HepG2 (cell line): ENCODE results near the gene EPM2AIP1. TPM values are rescaled to one million over a fixed set of nuclear protein-coding genes. Genes with fewer than 3 reads are reported as not detected.

Experiments used
- DNMT1 ChIP-seq: sonication (generic); formaldehyde crosslinking; IDR thresholded peaks from 2 replicates; pipeline ENCODE4 v1.5.1; 2020; ENCODE audit warnings: mild to moderate bottlenecking, missing genetic modification reagents
- ETV6 ChIP-seq: sonication (generic); formaldehyde crosslinking; conservative IDR thresholded peaks from 2 replicates; pipeline ENCODE4 v1.4.0; 2020; ENCODE audit warnings: missing genetic modification reagents
- GABPB1 ChIP-seq: IDR thresholded peaks from 2 replicates; pipeline ENCODE4 v1.6.1; 2016; ENCODE audit warnings: mild to moderate bottlenecking, missing genetic modification reagents, moderate library complexity, missing compliant biosample characterization
- JUND ChIP-seq: sonication (generic); formaldehyde crosslinking; IDR thresholded peaks from 2 replicates; pipeline ENCODE4 v1.8.0; 2022; ENCODE audit warnings: mild to moderate bottlenecking, missing genetic modification reagents
- KMT2B ChIP-seq: IDR thresholded peaks from 2 replicates; pipeline ENCODE4 v1.6.1; 2016; ENCODE audit warnings: missing genetic modification reagents, missing compliant biosample characterization
- LCORL ChIP-seq, 2 experiments: fragments of 450-650 bp in 1 of 2; sonication (generic) in 1 of 2; formaldehyde crosslinking in 1 of 2; IDR thresholded peaks; 2 replicates each; pipeline versions ENCODE4 v1.5.0 to v1.6.1; 2017 to 2020; ENCODE audit warnings: antibody characterized with exemption in 1 of 2, missing genetic modification reagents in 1 of 2
- MTA1 ChIP-seq: sonication (generic); formaldehyde crosslinking; IDR thresholded peaks from 2 replicates; pipeline ENCODE4 v1.4.0; 2020; ENCODE audit warnings: missing genetic modification reagents, mild to moderate bottlenecking, borderline replicate concordance
- NFATC3 ChIP-seq: sonication (generic); formaldehyde crosslinking; IDR thresholded peaks from 2 replicates; pipeline ENCODE4 v1.5.1; 2020; ENCODE audit warnings: mild to moderate bottlenecking, missing genetic modification reagents
- NR1H2 ChIP-seq: sonication (generic); formaldehyde crosslinking; IDR thresholded peaks from 2 replicates; pipeline ENCODE4 v1.8.1; 2022; ENCODE audit warnings: low read depth, missing genetic modification reagents, borderline replicate concordance
- POLR2A ChIP-seq, 2 experiments: IDR thresholded peaks; 2 replicates each; pipeline ENCODE4 v1.6.1; 2011; ENCODE audit warnings: low read depth in 2 of 2, low read length in 2 of 2, mild to moderate bottlenecking in 1 of 2, moderate library complexity in 1 of 2; ENCODE audit not compliant: insufficient read depth in 1 of 2
- RFX3 ChIP-seq: IDR thresholded peaks from 2 replicates; pipeline ENCODE4 v1.6.1; 2016; ENCODE audit warnings: missing biosample characterization, missing genetic modification reagents
- RFX5 ChIP-seq: IDR thresholded peaks from 2 replicates; pipeline ENCODE4 v1.6.1; 2011; ENCODE audit warnings: low read depth, low read length, improper control_type of control experiment
- SMAD3 ChIP-seq: sonication (generic); formaldehyde crosslinking; IDR thresholded peaks from 2 replicates; pipeline ENCODE4 v1.4.0; 2020; ENCODE audit warnings: missing genetic modification reagents
- SUZ12 ChIP-seq: fragments of 150-350 bp; IDR thresholded peaks from 2 replicates; pipeline ENCODE4 v1.6.1; 2014; ENCODE audit warnings: low read depth, low read length
- SYNCRIP ChIP-seq: fragments of 200-400 bp; formaldehyde crosslinking; IDR thresholded peaks from 2 replicates; pipeline ENCODE4 v1.6.1; 2018; ENCODE audit warnings: mild to moderate bottlenecking, low read depth, low read length; ENCODE audit not compliant: insufficient read depth
- ZNF136 ChIP-seq: sonication (generic); formaldehyde crosslinking; IDR thresholded peaks from 2 replicates; pipeline ENCODE4 v1.8.1; 2022; ENCODE audit warnings: low read depth, mild to moderate bottlenecking, moderate library complexity, missing genetic modification reagents
- ZNF205 ChIP-seq: IDR thresholded peaks from 2 replicates; pipeline ENCODE4 v1.6.1; 2018; ENCODE audit warnings: missing biosample characterization, missing genetic modification reagents
- ZNF335 ChIP-seq: sonication (generic); formaldehyde crosslinking; IDR thresholded peaks from 2 replicates; pipeline ENCODE4 v1.4.0; 2020; ENCODE audit warnings: missing genetic modification reagents
- ZNF713 ChIP-seq: sonication (generic); formaldehyde crosslinking; IDR thresholded peaks from 2 replicates; pipeline ENCODE4 v1.4.0; 2020; ENCODE audit warnings: mild to moderate bottlenecking, missing genetic modification reagents
- polyA plus RNA-seq, 8 experiments: library from polyadenylated mRNA; depleted of rRNA in 3 of 8; stranded (reverse) in 7 of 8; unstranded in 1 of 8; fragments of >200 nt; fragmentation: Illumina TruSeq in 4 of 8; extraction: Trizol in 4 of 8; gene quantifications; 2 replicates each; pipeline versions ENCODE4 v1.2.1 to v1.2.3, GENCODE V29; 2011 to 2016; ENCODE audit warnings: low read depth in 4 of 8, missing spikeins in 1 of 8, mixed read lengths in 1 of 8; ENCODE audit not compliant: insufficient read depth in 1 of 8
- total RNA-seq, 5 experiments: library from RNA; depleted of rRNA; stranded (reverse); fragments of >200 nt; fragmentation: Illumina TruSeq; extraction: Trizol; gene quantifications; 2 replicates each; pipeline ENCODE4 v1.2.3, GENCODE V29; 2016; ENCODE audit warnings: low read depth in 1 of 5
- TF ChIP-seq, protein P1 (sequence below): sonication (generic); formaldehyde crosslinking; IDR thresholded peaks from 2 replicates; pipeline ENCODE4 v1.5.0; 2020; ENCODE audit warnings: mild to moderate bottlenecking, low read depth, missing genetic modification reagents, borderline replicate concordance
- TF ChIP-seq, protein P2 (sequence below): IDR thresholded peaks from 2 replicates; pipeline ENCODE4 v1.6.1; 2016; ENCODE audit warnings: low read depth, missing genetic modification reagents, missing compliant biosample characterization
- TF ChIP-seq, protein P3 (sequence below): fragments of 450-650 bp; IDR thresholded peaks from 2 replicates; pipeline ENCODE4 v1.6.1; 2016
- TF ChIP-seq, protein P4 (sequence below): IDR thresholded peaks from 2 replicates; pipeline ENCODE4 v1.6.1; 2012; ENCODE audit warnings: low read depth, low read length, improper control_type of control experiment

Gene EPM2AIP1
- total and polyA plus RNA-seq, 2 of the 13 experiments (the other 11 are each of a cell fraction or from before 2014, with no cell fraction given): 10.7 to 23.0 TPM

DNA sequence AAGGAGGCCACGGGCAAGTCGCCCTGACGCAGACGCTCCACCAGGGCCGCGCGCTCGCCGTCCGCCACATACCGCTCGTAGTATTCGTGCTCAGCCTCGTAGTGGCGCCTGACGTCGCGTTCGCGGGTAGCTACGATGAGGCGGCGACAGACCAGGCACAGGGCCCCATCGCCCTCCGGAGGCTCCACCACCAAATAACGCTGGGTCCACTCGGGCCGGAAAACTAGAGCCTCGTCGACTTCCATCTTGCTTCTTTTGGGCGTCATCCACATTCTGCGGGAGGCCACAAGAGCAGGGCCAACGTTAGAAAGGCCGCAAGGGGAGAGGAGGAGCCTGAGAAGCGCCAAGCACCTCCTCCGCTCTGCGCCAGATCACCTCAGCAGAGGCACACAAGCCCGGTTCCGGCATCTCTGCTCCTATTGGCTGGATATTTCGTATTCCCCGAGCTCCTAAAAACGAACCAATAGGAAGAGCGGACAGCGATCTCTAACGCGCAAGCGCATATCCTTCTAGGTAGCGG lies at the start of gene EPM2AIP1 (continued):
- TF ChIP-seq JUND (no peak), ETV6 (CRISPR knock-in tag) (peak; percentile 54; the same call in 1 of the 2 replicates), ZNF205 (0 out of 2 replicates have a peak, but pooled peaks have one; percentile 37), NFATC3 (CRISPR knock-in tag) (0 out of 2 replicates have a peak, but pooled peaks have one; percentile 75), GABPB1 (CRISPR knock-in tag) (no peak), RFX5 (no peak), MTA1 (CRISPR knock-in tag) (peak; percentile 35; the same call in 1 of the 2 replicates), SUZ12 (no peak), ZNF136 (CRISPR knock-in tag) (0 out of 2 replicates have a peak, but pooled peaks have one; percentile 5), RFX3 (CRISPR knock-in tag) (no peak), KMT2B (CRISPR knock-in tag) (no peak), NR1H2 (CRISPR knock-in tag) (peak; percentile 87; the same call in 1 of the 2 replicates), POLR2A (IDR thresholded peaks at IDR 0.05; ENCODE audit: insufficient read depth in 1 of 2, low read depth in 2 of 2, low read length in 2 of 2) (peak; percentile 94 to 96), ZNF335 (CRISPR knock-in tag) (no peak; the same call in 1 of the 2 replicates), DNMT1 (CRISPR knock-in tag) (no peak; the same call in 1 of the 2 replicates), ZNF713 (CRISPR knock-in tag) (no peak), LCORL (IDR thresholded peaks at IDR 0.05) (peak; percentile 42; the same call in 1 of the 2 replicates), LCORL (CRISPR knock-in tag; IDR thresholded peaks at IDR 0.05) (0 out of 2 replicates have a peak, but pooled peaks have one; percentile 14), SMAD3 (no peak), SYNCRIP (no peak)
- TF ChIP-seq, protein P1, sequence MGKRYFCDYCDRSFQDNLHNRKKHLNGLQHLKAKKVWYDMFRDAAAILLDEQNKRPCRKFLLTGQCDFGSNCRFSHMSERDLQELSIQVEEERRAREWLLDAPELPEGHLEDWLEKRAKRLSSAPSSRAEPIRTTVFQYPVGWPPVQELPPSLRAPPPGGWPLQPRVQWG (CRISPR knock-in tag): peak; percentile 41; the same call in 1 of the 2 replicates
- TF ChIP-seq, protein P2, sequence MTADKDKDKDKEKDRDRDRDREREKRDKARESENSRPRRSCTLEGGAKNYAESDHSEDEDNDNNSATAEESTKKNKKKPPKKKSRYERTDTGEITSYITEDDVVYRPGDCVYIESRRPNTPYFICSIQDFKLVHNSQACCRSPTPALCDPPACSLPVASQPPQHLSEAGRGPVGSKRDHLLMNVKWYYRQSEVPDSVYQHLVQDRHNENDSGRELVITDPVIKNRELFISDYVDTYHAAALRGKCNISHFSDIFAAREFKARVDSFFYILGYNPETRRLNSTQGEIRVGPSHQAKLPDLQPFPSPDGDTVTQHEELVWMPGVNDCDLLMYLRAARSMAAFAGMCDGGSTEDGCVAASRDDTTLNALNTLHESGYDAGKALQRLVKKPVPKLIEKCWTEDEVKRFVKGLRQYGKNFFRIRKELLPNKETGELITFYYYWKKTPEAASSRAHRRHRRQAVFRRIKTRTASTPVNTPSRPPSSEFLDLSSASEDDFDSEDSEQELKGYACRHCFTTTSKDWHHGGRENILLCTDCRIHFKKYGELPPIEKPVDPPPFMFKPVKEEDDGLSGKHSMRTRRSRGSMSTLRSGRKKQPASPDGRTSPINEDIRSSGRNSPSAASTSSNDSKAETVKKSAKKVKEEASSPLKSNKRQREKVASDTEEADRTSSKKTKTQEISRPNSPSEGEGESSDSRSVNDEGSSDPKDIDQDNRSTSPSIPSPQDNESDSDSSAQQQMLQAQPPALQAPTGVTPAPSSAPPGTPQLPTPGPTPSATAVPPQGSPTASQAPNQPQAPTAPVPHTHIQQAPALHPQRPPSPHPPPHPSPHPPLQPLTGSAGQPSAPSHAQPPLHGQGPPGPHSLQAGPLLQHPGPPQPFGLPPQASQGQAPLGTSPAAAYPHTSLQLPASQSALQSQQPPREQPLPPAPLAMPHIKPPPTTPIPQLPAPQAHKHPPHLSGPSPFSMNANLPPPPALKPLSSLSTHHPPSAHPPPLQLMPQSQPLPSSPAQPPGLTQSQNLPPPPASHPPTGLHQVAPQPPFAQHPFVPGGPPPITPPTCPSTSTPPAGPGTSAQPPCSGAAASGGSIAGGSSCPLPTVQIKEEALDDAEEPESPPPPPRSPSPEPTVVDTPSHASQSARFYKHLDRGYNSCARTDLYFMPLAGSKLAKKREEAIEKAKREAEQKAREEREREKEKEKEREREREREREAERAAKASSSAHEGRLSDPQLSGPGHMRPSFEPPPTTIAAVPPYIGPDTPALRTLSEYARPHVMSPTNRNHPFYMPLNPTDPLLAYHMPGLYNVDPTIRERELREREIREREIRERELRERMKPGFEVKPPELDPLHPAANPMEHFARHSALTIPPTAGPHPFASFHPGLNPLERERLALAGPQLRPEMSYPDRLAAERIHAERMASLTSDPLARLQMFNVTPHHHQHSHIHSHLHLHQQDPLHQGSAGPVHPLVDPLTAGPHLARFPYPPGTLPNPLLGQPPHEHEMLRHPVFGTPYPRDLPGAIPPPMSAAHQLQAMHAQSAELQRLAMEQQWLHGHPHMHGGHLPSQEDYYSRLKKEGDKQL: no peak
- TF ChIP-seq, protein P3, sequence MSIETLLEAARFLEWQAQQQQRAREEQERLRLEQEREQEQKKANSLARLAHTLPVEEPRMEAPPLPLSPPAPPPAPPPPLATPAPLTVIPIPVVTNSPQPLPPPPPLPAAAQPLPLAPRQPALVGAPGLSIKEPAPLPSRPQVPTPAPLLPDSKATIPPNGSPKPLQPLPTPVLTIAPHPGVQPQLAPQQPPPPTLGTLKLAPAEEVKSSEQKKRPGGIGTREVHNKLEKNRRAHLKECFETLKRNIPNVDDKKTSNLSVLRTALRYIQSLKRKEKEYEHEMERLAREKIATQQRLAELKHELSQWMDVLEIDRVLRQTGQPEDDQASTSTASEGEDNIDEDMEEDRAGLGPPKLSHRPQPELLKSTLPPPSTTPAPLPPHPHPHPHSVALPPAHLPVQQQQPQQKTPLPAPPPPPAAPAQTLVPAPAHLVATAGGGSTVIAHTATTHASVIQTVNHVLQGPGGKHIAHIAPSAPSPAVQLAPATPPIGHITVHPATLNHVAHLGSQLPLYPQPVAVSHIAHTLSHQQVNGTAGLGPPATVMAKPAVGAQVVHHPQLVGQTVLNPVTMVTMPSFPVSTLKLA: no peak
- TF ChIP-seq, protein P4, sequence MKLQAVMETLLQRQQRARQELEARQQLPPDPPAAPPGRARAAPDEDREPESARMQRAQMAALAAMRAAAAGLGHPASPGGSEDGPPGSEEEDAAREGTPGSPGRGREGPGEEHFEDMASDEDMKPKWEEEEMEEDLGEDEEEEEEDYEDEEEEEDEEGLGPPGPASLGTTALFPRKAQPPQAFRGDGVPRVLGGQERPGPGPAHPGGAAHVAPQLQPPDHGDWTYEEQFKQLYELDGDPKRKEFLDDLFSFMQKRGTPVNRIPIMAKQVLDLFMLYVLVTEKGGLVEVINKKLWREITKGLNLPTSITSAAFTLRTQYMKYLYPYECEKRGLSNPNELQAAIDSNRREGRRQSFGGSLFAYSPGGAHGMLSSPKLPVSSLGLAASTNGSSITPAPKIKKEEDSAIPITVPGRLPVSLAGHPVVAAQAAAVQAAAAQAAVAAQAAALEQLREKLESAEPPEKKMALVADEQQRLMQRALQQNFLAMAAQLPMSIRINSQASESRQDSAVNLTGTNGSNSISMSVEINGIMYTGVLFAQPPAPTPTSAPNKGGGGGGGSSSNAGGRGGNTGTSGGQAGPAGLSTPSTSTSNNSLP: no peak
